B cell (primary cell): ENCODE measurements around the gene KHK. TPM values are rescaled to one million over a fixed set of nuclear protein-coding genes. Genes with fewer than 3 reads are reported as not detected.

Source experiments
- ATAC-seq: fragments of 200-7000 bp; cut with Tn5 transposase; one replicate; pipeline ENCODE4 v1.10.0; 2021; ENCODE audit warnings: low read depth, mild to moderate bottlenecking, moderate number of reproducible peaks, moderate library complexity
- CTCF ChIA-PET: fragments of 350-600 bp; sonication (Branson Sonifier 250); formaldehyde crosslinking; loops from one replicate; lab custom pipeline; 2021; ENCODE audit warnings: antibody characterized with exemption, inconsistent platforms; lab: Charles Lee
- POLR2A ChIA-PET: fragments of 350-600 bp; sonication (Branson Sonifier 250); formaldehyde crosslinking; loops from one replicate; lab custom pipeline; 2021; ENCODE audit warnings: antibody characterized with exemption; lab: Charles Lee
- DNase-seq: peaks from one replicate; pipeline ENCODE4 v3.0.0; 2013
- H2AFZ ChIP-seq: 2 replicates; pipeline ENCODE4 v1.6.1; 2012; ENCODE audit warnings: mild to moderate bottlenecking, low read depth, low read length; ENCODE audit not compliant: insufficient read depth, poor library complexity, severe bottlenecking
- H3K27ac ChIP-seq, 2 donors: 1 replicate in 1 of 2; 2 replicates in 1 of 2; pipeline ENCODE4 v1.5.1; 2012 to 2013; ENCODE audit warnings: low read length in 2 of 2, mild to moderate bottlenecking in 2 of 2, moderate library complexity in 1 of 2
- H3K27me3 ChIP-seq, 4 experiments: fragments of 200-600 bp in 1 of 4; sonication (generic) in 1 of 4; replicated peaks in 1 of 4; 1 replicate in 2 of 4; 2 replicates in 2 of 4; pipeline versions ENCODE4 v1.6.1 to v1.7.0; 2013 to 2016; ENCODE audit warnings: low read length in 3 of 4, mild to moderate bottlenecking in 2 of 4, mixed read lengths in 1 of 4, moderate library complexity in 1 of 4; ENCODE audit not compliant: insufficient read depth in 4 of 4, control insufficient read depth in 3 of 4; ENCODE audit errors: control extremely low read depth in 1 of 4
- H3K36me3 ChIP-seq, 2 experiments: replicated peaks in 1 of 2; 1 replicate in 1 of 2; 2 replicates in 1 of 2; pipeline versions ENCODE4 v1.6.1 to v1.7.1; 2013; ENCODE audit warnings: low read length in 1 of 2; ENCODE audit not compliant: insufficient read depth in 2 of 2, control insufficient read depth in 1 of 2; ENCODE audit errors: control extremely low read depth in 1 of 2, extremely low read depth in 1 of 2
- H3K4me1 ChIP-seq, 2 donors: fragments of 200-600 bp in 1 of 2; sonication (generic) in 1 of 2; 1 replicate in 1 of 2; 2 replicates in 1 of 2; pipeline versions ENCODE4 v1.5.1 to v1.6.1; 2013 to 2017; ENCODE audit warnings: low read length in 2 of 2; ENCODE audit not compliant: control insufficient read depth in 2 of 2, insufficient read depth in 2 of 2
- H3K4me2 ChIP-seq: replicated peaks from 2 replicates; pipeline ENCODE3; 2012; ENCODE audit warnings: mild to moderate bottlenecking, low read depth, low read length; ENCODE audit not compliant: poor library complexity, severe bottlenecking
- H3K4me3 ChIP-seq, 5 experiments: fragments of 200-600 bp in 1 of 5; sonication (generic) in 1 of 5; 1 replicate in 3 of 5; 2 replicates in 2 of 5; pipeline versions ENCODE4 v1.5.1 to v1.7.0; 2011 to 2016; ENCODE audit warnings: low read length in 4 of 5, mild to moderate bottlenecking in 4 of 5, low read depth in 2 of 5, control low read depth in 1 of 5, moderate library complexity in 1 of 5; ENCODE audit not compliant: insufficient read depth in 1 of 5; ENCODE audit errors: control extremely low read depth in 1 of 5, extremely low read depth in 1 of 5
- H3K79me2 ChIP-seq: fragments of 200-600 bp; sonication (generic); one replicate; pipeline ENCODE4 v1.6.0; 2016; ENCODE audit warnings: low read length; ENCODE audit not compliant: control insufficient read depth, insufficient read depth
- H3K9ac ChIP-seq: fragments of 200-600 bp; sonication (generic); 2 replicates; pipeline ENCODE4 v1.6.1; 2017; ENCODE audit warnings: mild to moderate bottlenecking, low read length, moderate library complexity
- H3K9me3 ChIP-seq, 3 donors: one replicate each; pipeline versions ENCODE4 v1.6.1 to v1.7.1; 2013; ENCODE audit warnings: low read length in 2 of 3; ENCODE audit not compliant: control insufficient read depth in 2 of 3, insufficient read depth in 1 of 3; ENCODE audit errors: control extremely low read depth in 1 of 3
- H4K20me1 ChIP-seq: 2 replicates; pipeline ENCODE4 v1.6.0; 2012; ENCODE audit warnings: mild to moderate bottlenecking, low read length; ENCODE audit not compliant: insufficient read depth, control insufficient read depth, poor library complexity, severe bottlenecking
- H3K27ac Mint-ChIP-seq: one replicate; pipeline ENCODE4 v1.8.0; 2021; ENCODE audit warnings: mixed read lengths
- H3K27me3 Mint-ChIP-seq: one replicate; pipeline ENCODE4 v1.8.0; 2021; ENCODE audit warnings: mixed read lengths
- H3K4me1 Mint-ChIP-seq: one replicate; pipeline ENCODE4 v1.8.0; 2021; ENCODE audit warnings: mixed read lengths
- H3K4me3 Mint-ChIP-seq: one replicate; pipeline ENCODE4 v1.8.0; 2021; ENCODE audit warnings: mixed read lengths
- H3K9me3 Mint-ChIP-seq: one replicate; pipeline ENCODE4 v1.8.0; 2022; ENCODE audit warnings: mixed read lengths; ENCODE audit not compliant: insufficient read depth
- CTCF ChIP-seq: fragments of 200-600 bp; IDR thresholded peaks from one replicate; pipeline ENCODE4 v1.8.0; 2022; ENCODE audit warnings: antibody characterized with exemption, mild to moderate bottlenecking
- EZH2 ChIP-seq: IDR thresholded peaks from 2 replicates; pipeline ENCODE4 v1.6.1; 2012; ENCODE audit warnings: borderline replicate concordance, low read depth, mild to moderate bottlenecking, moderate library complexity, low read length; ENCODE audit not compliant: insufficient read depth, poor library complexity, severe bottlenecking
- WGBS: methylation state at CpG from one replicate; pipeline ENCODE4 v1.1.5; 2013; ENCODE audit warnings: missing lambda C conversion rate; ENCODE audit not compliant: insufficient coverage; 5-methylcytosine and 5-hydroxymethylcytosine counted together
- intact Hi-C: fragments of 100-400 bp; cut with micrococcal nuclease; formaldehyde crosslinking; loops from one replicate; pipeline ENCODE4 v1.10.0; 2022
- polyA plus RNA-seq: library from polyadenylated mRNA; depleted of rRNA; stranded (reverse); fragments of >200 nt; gene quantifications from 2 replicates; pipeline ENCODE4 v1.2.3, GENCODE V29; 2012
- total RNA-seq, 2 donors: library from RNA; stranded (reverse); fragments of 120-200 nt in 1 of 2; gene quantifications; 1 replicate in 1 of 2; 2 replicates in 1 of 2; pipeline versions ENCODE4 v1.2.3 to v1.2.4, GENCODE V29; 2013 to 2022

KHK gene
- total and polyA plus RNA-seq, 2 donors (not counting 1 experiment from before 2014, with no cell fraction given), result 3.3 to 4.0 TPM

GRCh38 chr2:27093430-27094352 lies 7.1 kb downstream of the KHK start:
- DNase-seq (no peak), ATAC-seq (no peak)
- no peaks in the 10 kb centered on the region for H3K79me2 ChIP-seq
- H3K36me3 ChIP-seq, result no peaks in the 10 kb centered on the region
- no peak overlapping the region for H3K27ac ChIP-seq
- peaks cover 6 to 9% of the 10 kb centered on the region in 2 donors for H3K4me1 ChIP-seq
- ChIA-PET POLR2A (no interaction called here), CTCF (interaction anchor here (0.7 to 1.3 kb wide), 4 partner anchors 179 to 210 kb away, joined by 3 to 5 read pairs (median 4); no protein-coding TSS in a partner anchor)
- peaks cover 11% of the 10 kb centered on the region for H3K4me1 Mint-ChIP-seq
- H3K27ac Mint-ChIP-seq, result no peak overlapping the region
- H2AFZ ChIP-seq, result no peak overlapping the region
- WGBS, result 90% methylated on average over 4 of the region's 6 CpGs
- no peaks in the 10 kb centered on the region for H3K9me3 ChIP-seq
- H3K27me3 Mint-ChIP-seq, result no peaks in the 10 kb centered on the region
- H3K9ac ChIP-seq, result no peak overlapping the region
- H4K20me1 ChIP-seq, result no peaks in the 10 kb centered on the region
- no peaks in the 10 kb centered on the region for H3K27me3 ChIP-seq
- no peak overlapping the region for H3K4me3 Mint-ChIP-seq
- intact Hi-C loops, result no loop called here
- no peak overlapping the region for H3K4me2 ChIP-seq
- no peak for TF ChIP-seq EZH2
- TF ChIP-seq CTCF, result no peak
- H3K9me3 Mint-ChIP-seq, result no peaks in the 10 kb centered on the region
- no peak overlapping the region for H3K4me3 ChIP-seq
